PC-9 (cell line): ENCODE results near the gene AZU1.
"Not testable (repeated sequence)": the region's sequence is repeated elsewhere in the genome, so short reads cannot be mapped to it uniquely, and the experiment has no call there.

ENCODE experiments used
- EZH2 ChIP-seq: fragments of 200-600 bp; sonication (generic); IDR thresholded peaks from 2 replicates; pipeline ENCODE4 v1.8.0; 2017; ENCODE audit warnings: antibody characterized with exemption, low read depth
- TF ChIP-seq, protein P1 (sequence below): fragments of 200-600 bp; sonication (generic); conservative IDR thresholded peaks from 2 replicates; pipeline ENCODE4 v1.6.1; 2017; ENCODE audit warnings: mixed run types, antibody characterized with exemption, mild to moderate bottlenecking, moderate library complexity

DNA sequence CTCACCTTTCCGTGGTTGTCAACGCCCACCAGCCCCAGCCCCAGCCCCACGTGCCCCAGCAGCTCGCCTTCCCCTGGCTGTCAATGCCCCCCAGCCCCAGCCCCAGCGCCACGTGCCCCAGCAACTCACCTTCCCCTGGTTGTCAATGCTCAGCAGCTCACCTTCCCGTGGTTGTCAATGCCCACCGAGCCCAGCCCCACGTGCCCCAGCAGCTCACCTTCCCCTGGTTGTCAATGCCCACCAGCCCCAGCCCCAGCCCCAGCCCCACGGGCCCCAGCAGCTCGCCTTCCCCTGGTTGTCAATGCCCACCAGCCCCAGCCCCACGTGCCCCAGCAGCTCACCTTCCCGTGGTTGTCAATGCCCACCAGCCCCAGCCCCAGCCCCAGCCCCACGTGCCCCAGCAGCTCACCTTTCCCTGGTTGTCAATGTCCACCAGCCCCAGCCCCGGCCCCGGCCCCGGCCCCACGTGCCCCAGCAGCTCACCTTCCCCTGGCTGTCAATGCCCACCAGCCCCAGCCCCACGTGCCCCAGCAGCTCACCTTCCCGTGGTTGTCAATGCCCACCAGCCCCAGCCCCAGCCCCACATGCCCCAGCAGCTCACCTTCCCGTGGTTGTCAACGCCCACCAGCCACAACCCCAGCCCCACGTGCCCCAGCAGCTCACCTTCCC, 50.5 kb downstream of the AZU1 start:
- TF ChIP-seq, protein P1, sequence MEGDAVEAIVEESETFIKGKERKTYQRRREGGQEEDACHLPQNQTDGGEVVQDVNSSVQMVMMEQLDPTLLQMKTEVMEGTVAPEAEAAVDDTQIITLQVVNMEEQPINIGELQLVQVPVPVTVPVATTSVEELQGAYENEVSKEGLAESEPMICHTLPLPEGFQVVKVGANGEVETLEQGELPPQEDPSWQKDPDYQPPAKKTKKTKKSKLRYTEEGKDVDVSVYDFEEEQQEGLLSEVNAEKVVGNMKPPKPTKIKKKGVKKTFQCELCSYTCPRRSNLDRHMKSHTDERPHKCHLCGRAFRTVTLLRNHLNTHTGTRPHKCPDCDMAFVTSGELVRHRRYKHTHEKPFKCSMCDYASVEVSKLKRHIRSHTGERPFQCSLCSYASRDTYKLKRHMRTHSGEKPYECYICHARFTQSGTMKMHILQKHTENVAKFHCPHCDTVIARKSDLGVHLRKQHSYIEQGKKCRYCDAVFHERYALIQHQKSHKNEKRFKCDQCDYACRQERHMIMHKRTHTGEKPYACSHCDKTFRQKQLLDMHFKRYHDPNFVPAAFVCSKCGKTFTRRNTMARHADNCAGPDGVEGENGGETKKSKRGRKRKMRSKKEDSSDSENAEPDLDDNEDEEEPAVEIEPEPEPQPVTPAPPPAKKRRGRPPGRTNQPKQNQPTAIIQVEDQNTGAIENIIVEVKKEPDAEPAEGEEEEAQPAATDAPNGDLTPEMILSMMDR = not testable (repeated sequence)
- not testable (repeated sequence) for TF ChIP-seq EZH2
